Panc1 (cell line): Measurements from ENCODE around the gene PARP15. TPM values are rescaled to one million over a fixed set of nuclear protein-coding genes. Genes with fewer than 3 reads are reported as not detected.

ENCODE experiments used
- ATAC-seq: fragments of 200-7000 bp; cut with Tn5 transposase; 2 replicates; pipeline ENCODE4 v1.9.1; 2020; ENCODE audit warnings: mild to moderate bottlenecking, moderate library complexity
- BruUV-seq: library from RNA; stranded (reverse); fragments of 400-500 nt; replicated peaks from 2 replicates; lab custom pipeline; 2021; lab: Mats Ljungman, UMichigan
- CTCF ChIA-PET: fragments of 300-600 bp; sonication (Branson Sonifier 250); formaldehyde crosslinking; loops from one replicate; lab custom pipeline; 2022; ENCODE audit warnings: antibody characterized with exemption; lab: Charles Lee
- POLR2A ChIA-PET: fragments of 300-600 bp; sonication (Branson Sonifier 250); formaldehyde crosslinking; loops from one replicate; lab custom pipeline; 2022; ENCODE audit warnings: antibody characterized with exemption; lab: Charles Lee
- DNase-seq: peaks from one replicate; pipeline ENCODE4 v3.0.0-alpha.2; 2010; ENCODE audit warnings: low read depth, low spot score
- H3K27ac ChIP-seq: 2 replicates; pipeline ENCODE4 v1.5.1; 2011; ENCODE audit warnings: mild to moderate bottlenecking, low read length, inconsistent platforms
- H3K27me3 ChIP-seq: fragments of 200-500 bp; sonication (Bioruptor generic); 2 replicates; pipeline ENCODE4 v1.6.0; 2014; ENCODE audit warnings: low read length, inconsistent platforms; ENCODE audit not compliant: control insufficient read depth, insufficient read depth
- H3K36me3 ChIP-seq: fragments of 200-500 bp; sonication (Bioruptor generic); 2 replicates; pipeline ENCODE4 v1.5.1; 2014; ENCODE audit warnings: inconsistent platforms, mild to moderate bottlenecking, low read length, moderate library complexity; ENCODE audit not compliant: control insufficient read depth, insufficient read depth
- H3K4me1 ChIP-seq: 2 replicates; pipeline ENCODE4 v1.5.1; 2011; ENCODE audit warnings: inconsistent platforms, mild to moderate bottlenecking, low read length, moderate library complexity; ENCODE audit not compliant: control insufficient read depth, insufficient read depth
- H3K4me3 ChIP-seq, 2 experiments: 2 replicates each; pipeline ENCODE4 v1.5.1; 2011 to 2012; ENCODE audit warnings: low read depth in 2 of 2, low read length in 2 of 2, mild to moderate bottlenecking in 2 of 2, inconsistent platforms in 1 of 2, moderate library complexity in 1 of 2
- H3K9me3 ChIP-seq: fragments of 200-500 bp; sonication (Bioruptor generic); 2 replicates; pipeline ENCODE4 v1.5.1; 2014; ENCODE audit warnings: low read depth, mild to moderate bottlenecking, inconsistent platforms, low read length, moderate library complexity; ENCODE audit not compliant: control insufficient read depth, insufficient read depth
- CTCF ChIP-seq: fragments of 450-650 bp; IDR thresholded peaks from 2 replicates; pipeline ENCODE4 v1.5.1; 2017; ENCODE audit warnings: mild to moderate bottlenecking
- POLR2AphosphoS5 ChIP-seq: IDR thresholded peaks from 2 replicates; pipeline ENCODE4 v1.6.1; 2012; ENCODE audit warnings: mild to moderate bottlenecking, low read depth, low read length, moderate library complexity
- REST ChIP-seq, 2 experiments: IDR thresholded peaks; 2 replicates each; pipeline ENCODE4 v1.6.1; 2011 to 2012; ENCODE audit warnings: low read depth in 2 of 2, control low read depth in 1 of 2, low read length in 1 of 2, mild to moderate bottlenecking in 1 of 2, moderate library complexity in 1 of 2; ENCODE audit not compliant: insufficient read depth in 1 of 2
- SIN3A ChIP-seq: IDR thresholded peaks from 2 replicates; pipeline ENCODE4 v1.6.1; 2012; ENCODE audit warnings: low read depth, mild to moderate bottlenecking, low read length, moderate library complexity, borderline replicate concordance; ENCODE audit not compliant: insufficient read depth
- TCF7L2 ChIP-seq: IDR thresholded peaks from 2 replicates; pipeline ENCODE4 v1.6.1; 2011; ENCODE audit warnings: mild to moderate bottlenecking, low read depth, low read length, inconsistent platforms
- in situ Hi-C: cut with HindIII; loops from 2 replicates; pipeline ENCODE4 v1.10.0; 2016; ENCODE audit warnings: low sequenced_read_pairs, low pct_unique_long_range_greater_than_20kb
- intact Hi-C: fragments of 100-400 bp; cut with micrococcal nuclease; formaldehyde crosslinking; loops from one replicate; pipeline ENCODE4 v1.10.0; 2022; ENCODE audit not compliant: unreplicated experiment
- total RNA-seq: library from RNA; stranded (reverse); gene quantifications from one replicate; pipeline ENCODE4 v1.2.1, GENCODE V29; 2021; ENCODE audit not compliant: unreplicated experiment

Gene PARP15
- total RNA-seq, 1 experiment from 2014 or later: 0.21 TPM

- POLR2A ChIA-PET: no interaction called here
These were observed 3.0 kb downstream of the PARP15 start for GRCh38 chr3:122580470-122580869.

GRCh38 chr3:122581622-122582021 is 4.2 kb downstream of the PARP15 start:
- intact Hi-C loops: no loop called here
- ChIA-PET CTCF (no interaction called here), POLR2A (no interaction called here)
- BruUV-seq: no TSS peak
- DNase-seq: no peak
- no peak for TF ChIP-seq SIN3A
- no peak for TF ChIP-seq CTCF
- no peak for TF ChIP-seq REST (IDR thresholded peaks at IDR 0.05; ENCODE audit: insufficient read depth in 1 of 2, low read depth in 2 of 2, low read length in 1 of 2)
- no peak for TF ChIP-seq TCF7L2
- no peak for TF ChIP-seq POLR2AphosphoS5
- H3K27ac ChIP-seq: no peak overlapping the region
- H3K4me3 ChIP-seq: no peak overlapping the region
- no peaks in the 10 kb centered on the region for H3K4me1 ChIP-seq
- in situ Hi-C loops: no loop called here
- H3K9me3 ChIP-seq: peaks cover 21% of the 10 kb centered on the region; the same call in 1 of the 2 replicates
- no peaks in the 10 kb centered on the region for H3K27me3 ChIP-seq
- no peak for ATAC-seq
- no peaks in the 10 kb centered on the region for H3K36me3 ChIP-seq

More at GRCh38 chr3:122580470-122580869, 3.0 kb downstream of the PARP15 start:
- CTCF ChIA-PET: no interaction called here
- H3K27ac ChIP-seq: no peak overlapping the region
- TF ChIP-seq TCF7L2 (no peak), REST (IDR thresholded peaks at IDR 0.05; ENCODE audit: insufficient read depth in 1 of 2, low read depth in 2 of 2, low read length in 1 of 2) (no peak), SIN3A (no peak), CTCF (no peak)
- in situ Hi-C loops (no loop called here), intact Hi-C loops (no loop called here)
- ATAC-seq: no peak
- no peaks in the 10 kb centered on the region for H3K36me3 ChIP-seq
- no TSS peak for BruUV-seq
- H3K9me3 ChIP-seq: peaks cover 21% of the 10 kb centered on the region; the same call in 1 of the 2 replicates
- no peaks in the 10 kb centered on the region for H3K4me1 ChIP-seq
- no peak for DNase-seq
- H3K4me3 ChIP-seq: no peak overlapping the region
- H3K27me3 ChIP-seq: no peaks in the 10 kb centered on the region
